H1 (cell line): Measurements from ENCODE around the gene TLNRD1.

Experiments
- EZH2 ChIP-seq: fragments of 200-600 bp; sonication (generic); IDR thresholded peaks from 2 replicates; pipeline ENCODE4 v1.7.1; 2012; ENCODE audit warnings: low read depth, mild to moderate bottlenecking, moderate library complexity, low read length, inconsistent platforms; ENCODE audit not compliant: severe bottlenecking
- KDM5A ChIP-seq: fragments of 200-600 bp; IDR thresholded peaks from 2 replicates; pipeline ENCODE4 v1.7.1; 2012; ENCODE audit warnings: mild to moderate bottlenecking, low read length, inconsistent platforms, mixed read lengths
- POLR2A ChIP-seq, 2 experiments: IDR thresholded peaks; 1 replicate in 1 of 2; 2 replicates in 1 of 2; pipeline ENCODE4 v1.6.1; 2011; ENCODE audit warnings: low read depth in 2 of 2, low read length in 2 of 2, mild to moderate bottlenecking in 2 of 2; ENCODE audit errors: control extremely low read depth in 1 of 2
- RBBP5 ChIP-seq: IDR thresholded peaks from 2 replicates; pipeline ENCODE4 v1.7.1; 2012; ENCODE audit warnings: low read depth, mild to moderate bottlenecking, inconsistent platforms, low read length, moderate library complexity, borderline replicate concordance
- RXRA ChIP-seq: IDR thresholded peaks from 2 replicates; pipeline ENCODE4 v1.6.1; 2011; ENCODE audit warnings: low read depth, mild to moderate bottlenecking, low read length, moderate library complexity; ENCODE audit not compliant: insufficient read depth
- SRF ChIP-seq: IDR thresholded peaks from 2 replicates; pipeline ENCODE4 v1.6.1; 2011; ENCODE audit warnings: mild to moderate bottlenecking, low read depth, low read length, moderate library complexity
- TCF12 ChIP-seq: IDR thresholded peaks from 2 replicates; pipeline ENCODE4 v1.6.1; 2011; ENCODE audit warnings: low read depth, mild to moderate bottlenecking, low read length
- TF ChIP-seq, protein P1 (sequence below), 3 experiments: IDR thresholded peaks; 1 replicate in 2 of 3; 2 replicates in 1 of 3; pipeline versions ENCODE4 v1.5.1 to v1.6.1; 2011; ENCODE audit warnings: low read length in 3 of 3, mild to moderate bottlenecking in 3 of 3, inconsistent platforms in 2 of 3, low read depth in 1 of 3, moderate library complexity in 1 of 3; ENCODE audit not compliant: insufficient read depth in 1 of 3; ENCODE audit errors: control extremely low read depth in 1 of 3

DNA sequence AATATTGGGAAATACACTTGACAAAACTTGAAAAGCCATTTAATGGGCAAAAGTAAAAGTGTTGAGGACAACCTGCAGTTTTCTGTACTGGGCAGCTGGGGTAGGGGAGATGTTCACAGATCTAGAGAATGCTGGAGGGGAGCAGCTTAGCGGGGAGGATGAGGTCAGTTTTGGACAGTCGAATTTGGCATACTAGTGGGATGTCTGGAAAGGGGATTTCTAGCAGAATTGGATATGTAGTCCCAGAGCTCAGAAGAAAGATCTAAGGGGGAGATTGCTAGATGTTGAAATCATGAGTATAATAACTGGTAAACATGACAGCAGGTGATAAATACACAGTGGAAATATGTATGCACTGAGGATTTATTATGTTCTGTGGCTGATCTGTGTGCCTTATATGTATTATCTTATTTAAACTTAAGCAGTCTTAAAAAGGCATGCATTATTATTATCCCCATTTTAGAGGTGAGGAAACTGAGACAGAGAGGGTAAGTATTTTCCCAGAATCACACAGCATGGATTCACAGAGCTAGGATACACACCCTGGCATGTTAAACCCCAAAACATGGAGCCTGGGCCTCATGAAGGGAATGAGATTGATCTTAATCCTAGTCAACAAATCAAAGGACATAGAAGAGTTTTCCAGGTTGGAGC is 42.7 kb downstream of the TLNRD1 start:
- TF ChIP-seq, protein P1, sequence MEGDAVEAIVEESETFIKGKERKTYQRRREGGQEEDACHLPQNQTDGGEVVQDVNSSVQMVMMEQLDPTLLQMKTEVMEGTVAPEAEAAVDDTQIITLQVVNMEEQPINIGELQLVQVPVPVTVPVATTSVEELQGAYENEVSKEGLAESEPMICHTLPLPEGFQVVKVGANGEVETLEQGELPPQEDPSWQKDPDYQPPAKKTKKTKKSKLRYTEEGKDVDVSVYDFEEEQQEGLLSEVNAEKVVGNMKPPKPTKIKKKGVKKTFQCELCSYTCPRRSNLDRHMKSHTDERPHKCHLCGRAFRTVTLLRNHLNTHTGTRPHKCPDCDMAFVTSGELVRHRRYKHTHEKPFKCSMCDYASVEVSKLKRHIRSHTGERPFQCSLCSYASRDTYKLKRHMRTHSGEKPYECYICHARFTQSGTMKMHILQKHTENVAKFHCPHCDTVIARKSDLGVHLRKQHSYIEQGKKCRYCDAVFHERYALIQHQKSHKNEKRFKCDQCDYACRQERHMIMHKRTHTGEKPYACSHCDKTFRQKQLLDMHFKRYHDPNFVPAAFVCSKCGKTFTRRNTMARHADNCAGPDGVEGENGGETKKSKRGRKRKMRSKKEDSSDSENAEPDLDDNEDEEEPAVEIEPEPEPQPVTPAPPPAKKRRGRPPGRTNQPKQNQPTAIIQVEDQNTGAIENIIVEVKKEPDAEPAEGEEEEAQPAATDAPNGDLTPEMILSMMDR (IDR thresholded peaks at IDR 0.05; ENCODE audit: control extremely low read depth in 1 of 3, insufficient read depth in 1 of 3, low read depth in 1 of 3, low read length in 3 of 3): no peak
- TF ChIP-seq POLR2A (IDR thresholded peaks at IDR 0.05; ENCODE audit: control extremely low read depth in 1 of 2, low read depth in 2 of 2, low read length in 2 of 2): no peak
- no peak for TF ChIP-seq SRF
- TF ChIP-seq KDM5A: no peak
- TF ChIP-seq TCF12: no peak
- TF ChIP-seq RXRA: no peak
- no peak for TF ChIP-seq EZH2
- no peak for TF ChIP-seq RBBP5
